GM20431 (cell line): ENCODE data around the gene IFT74.

ENCODE experiments used
- in situ Hi-C: fragments of 300-500 bp; cut with MseI, MboI; formaldehyde crosslinking; loops from one replicate; pipeline ENCODE4 v1.15.0; 2020; ENCODE audit warnings: low sequenced_read_pairs; ENCODE audit not compliant: unreplicated experiment

Gene IFT74

GRCh38 chr9:26955921-26956859, at the start of gene IFT74:
Gene IFT74 (plus strand): TSS chr9:26956412. CDS start chr9:26961968, 5,556 bp downstream.
- in situ Hi-C loops = no loop called here

- in situ Hi-C loops = no loop called here
Observed at GRCh38 chr9:26913138-26913668, 43.0 kb upstream of the IFT74 start.

GRCh38 chr9:26919698-26920097, 36.5 kb upstream of the IFT74 start:
- in situ Hi-C loops = no loop called here

GRCh38 chr9:26925609-26926008, 30.6 kb upstream of the IFT74 start:
- in situ Hi-C loops = no loop called here

- in situ Hi-C loops = no loop called here
Observed at GRCh38 chr9:26928902-26929495, 27.2 kb upstream of the IFT74 start.

- in situ Hi-C loops = no loop called here
Observed at GRCh38 chr9:26935847-26936246, 20.4 kb upstream of the IFT74 start.

GRCh38 chr9:26937816-26938371, 18.3 kb upstream of the IFT74 start:
- in situ Hi-C loops = no loop called here

- in situ Hi-C loops = no loop called here
Observed at GRCh38 chr9:26939955-26940711, 16.1 kb upstream of the IFT74 start.

GRCh38 chr9:26940779-26941178, 15.4 kb upstream of the IFT74 start:
- in situ Hi-C loops = no loop called here

- in situ Hi-C loops = no loop called here
Observed at GRCh38 chr9:26945591-26945990, 10.6 kb upstream of the IFT74 start.

GRCh38 chr9:26946753-26947727, 9.2 kb upstream of the IFT74 start, which contains the start of gene PLAA:
Gene PLAA (minus strand): TSS chr9:26947242. CDS start chr9:26947045, 197 bp downstream.
- in situ Hi-C loops = no loop called here

GRCh38 chr9:26947736-26948135, 8.5 kb upstream of the IFT74 start:
- in situ Hi-C loops = no loop called here

- in situ Hi-C loops = no loop called here
Observed at GRCh38 chr9:26949637-26950069, 6.6 kb upstream of the IFT74 start.

- in situ Hi-C loops = no loop called here
Observed at GRCh38 chr9:26950521-26950920, 5.7 kb upstream of the IFT74 start.

- in situ Hi-C loops = no loop called here
Observed at GRCh38 chr9:26951794-26952193, 4.4 kb upstream of the IFT74 start.

GRCh38 chr9:26954050-26954508, 2.1 kb upstream of the IFT74 start:
- in situ Hi-C loops = no loop called here

GRCh38 chr9:26955222-26955903, 849 bp upstream of the IFT74 start:
- in situ Hi-C loops = no loop called here

GRCh38 chr9:26956860-26957233, 635 bp downstream of the IFT74 start:
- in situ Hi-C loops = no loop called here
